Breast epithelium (tissue), 3 donors: ENCODE data around the gene ARHGEF10L.

Experiments
- POLR2A ChIP-seq: fragments of 450-650 bp; IDR thresholded peaks from one replicate; pipeline ENCODE4 v1.6.1; 2016; ENCODE audit warnings: antibody characterized with exemption, mild to moderate bottlenecking, moderate library complexity
- TF ChIP-seq, protein P1 (sequence below), 3 donors: fragments of 450-650 bp; IDR thresholded peaks; one replicate each; pipeline ENCODE4 v1.5.1; 2016 to 2017; ENCODE audit warnings: antibody characterized with exemption in 3 of 3, mild to moderate bottlenecking in 3 of 3, moderate library complexity in 3 of 3

DNA sequence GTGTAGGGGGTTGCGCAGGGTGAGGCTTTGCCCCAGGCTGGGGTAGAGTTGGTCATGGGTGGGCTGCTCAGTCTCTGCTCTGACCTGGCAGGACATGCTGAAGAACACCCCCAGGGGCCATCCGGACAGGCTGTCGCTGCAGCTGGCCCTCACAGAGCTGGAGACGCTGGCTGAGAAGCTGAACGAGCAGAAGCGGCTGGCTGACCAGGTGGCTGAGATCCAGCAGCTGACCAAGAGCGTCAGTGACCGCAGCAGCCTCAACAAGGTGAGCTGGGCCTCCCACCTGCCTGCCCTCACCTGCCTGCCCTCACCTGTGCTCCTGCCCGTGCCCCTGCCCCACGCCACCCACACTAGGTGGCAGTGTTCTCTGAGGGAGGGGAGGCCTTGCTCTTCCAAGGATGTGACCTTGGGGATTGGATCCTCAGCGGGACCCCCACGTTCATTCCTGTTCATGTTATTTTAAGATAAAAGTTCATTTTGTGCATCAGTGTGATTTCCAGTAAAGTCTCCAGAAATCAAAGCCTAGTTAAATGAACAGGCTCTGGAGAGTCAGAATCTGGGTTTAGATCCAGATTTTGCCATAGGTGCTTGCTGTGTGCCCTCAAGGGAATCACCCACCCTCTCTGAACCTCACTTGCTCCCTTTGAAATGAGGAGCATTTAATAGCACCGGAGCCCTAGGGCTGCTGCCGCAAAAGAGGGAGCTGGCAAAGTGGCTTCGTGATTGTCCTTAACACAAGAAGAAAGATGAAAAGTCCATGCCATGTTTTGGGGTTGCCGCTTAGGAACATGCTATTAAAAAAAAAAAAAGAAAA lies 87.9 kb downstream of the ARHGEF10L start:
- TF ChIP-seq POLR2A: no peak
- TF ChIP-seq, protein P1, sequence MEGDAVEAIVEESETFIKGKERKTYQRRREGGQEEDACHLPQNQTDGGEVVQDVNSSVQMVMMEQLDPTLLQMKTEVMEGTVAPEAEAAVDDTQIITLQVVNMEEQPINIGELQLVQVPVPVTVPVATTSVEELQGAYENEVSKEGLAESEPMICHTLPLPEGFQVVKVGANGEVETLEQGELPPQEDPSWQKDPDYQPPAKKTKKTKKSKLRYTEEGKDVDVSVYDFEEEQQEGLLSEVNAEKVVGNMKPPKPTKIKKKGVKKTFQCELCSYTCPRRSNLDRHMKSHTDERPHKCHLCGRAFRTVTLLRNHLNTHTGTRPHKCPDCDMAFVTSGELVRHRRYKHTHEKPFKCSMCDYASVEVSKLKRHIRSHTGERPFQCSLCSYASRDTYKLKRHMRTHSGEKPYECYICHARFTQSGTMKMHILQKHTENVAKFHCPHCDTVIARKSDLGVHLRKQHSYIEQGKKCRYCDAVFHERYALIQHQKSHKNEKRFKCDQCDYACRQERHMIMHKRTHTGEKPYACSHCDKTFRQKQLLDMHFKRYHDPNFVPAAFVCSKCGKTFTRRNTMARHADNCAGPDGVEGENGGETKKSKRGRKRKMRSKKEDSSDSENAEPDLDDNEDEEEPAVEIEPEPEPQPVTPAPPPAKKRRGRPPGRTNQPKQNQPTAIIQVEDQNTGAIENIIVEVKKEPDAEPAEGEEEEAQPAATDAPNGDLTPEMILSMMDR (IDR thresholded peaks at IDR 0.05): no peak
